ENCODE data around the gene MPP3.
"Not testable (repeated sequence)": the region's sequence is repeated elsewhere in the genome, so short reads cannot be mapped to it uniquely, and the experiment has no call there.

Gene MPP3

GRCh38 chr17:43842091-43842974, 9.4 kb upstream of the MPP3 start:
- DNase-seq; in situ Hi-C loops (cut with HindIII; ENCODE audit: low pct_ligation_motif_present, low pct_unique_long_range_greater_than_20kb, low sequenced_read_pairs): not testable (repeated sequence)

- in situ Hi-C loops (cut with HindIII; ENCODE audit: low pct_ligation_motif_present, low pct_unique_long_range_greater_than_20kb, low sequenced_read_pairs): no loop called here
- no peak for DNase-seq
These were observed 8.3 kb upstream of the MPP3 start for GRCh38 chr17:43841282-43841681.

GRCh38 chr17:43840814-43841213, 7.9 kb upstream of the MPP3 start:
- in situ Hi-C loops (cut with HindIII; ENCODE audit: low pct_ligation_motif_present, low pct_unique_long_range_greater_than_20kb, low sequenced_read_pairs): no loop called here
- DNase-seq: peak; percentile 24

- peak; percentile 24 for DNase-seq
- in situ Hi-C loops (cut with HindIII; ENCODE audit: low pct_ligation_motif_present, low pct_unique_long_range_greater_than_20kb, low sequenced_read_pairs): no loop called here
These were observed 6.7 kb upstream of the MPP3 start for GRCh38 chr17:43839670-43840108.

- in situ Hi-C loops (cut with HindIII; ENCODE audit: low pct_ligation_motif_present, low pct_unique_long_range_greater_than_20kb, low sequenced_read_pairs): no loop called here
These were observed 1.2 kb upstream of the MPP3 start for GRCh38 chr17:43834106-43834505.

GRCh38 chr17:43832168-43832975, 574 bp downstream of the MPP3 start:
- peak; percentile 84 for DNase-seq
- in situ Hi-C loops (cut with HindIII; ENCODE audit: low pct_ligation_motif_present, low pct_unique_long_range_greater_than_20kb, low sequenced_read_pairs): no loop called here

More at GRCh38 chr17:43834106-43834505, 1.2 kb upstream of the MPP3 start:
- DNase-seq: no peak

GRCh38 chr17:43831633-43832032, 1.3 kb downstream of the MPP3 start:
- no peak for DNase-seq
- in situ Hi-C loops (cut with HindIII; ENCODE audit: low pct_ligation_motif_present, low pct_unique_long_range_greater_than_20kb, low sequenced_read_pairs): no loop called here

- DNase-seq: no peak
- in situ Hi-C loops (cut with HindIII; ENCODE audit: low pct_ligation_motif_present, low pct_unique_long_range_greater_than_20kb, low sequenced_read_pairs): no loop called here
These were observed 2.3 kb downstream of the MPP3 start for GRCh38 chr17:43830510-43831140.

GRCh38 chr17:43829738-43830137, 3.2 kb downstream of the MPP3 start:
- no peak for DNase-seq
- in situ Hi-C loops (cut with HindIII; ENCODE audit: low pct_ligation_motif_present, low pct_unique_long_range_greater_than_20kb, low sequenced_read_pairs): no loop called here

GRCh38 chr17:43827596-43827995, 5.3 kb downstream of the MPP3 start:
- no peak for DNase-seq
- in situ Hi-C loops (cut with HindIII; ENCODE audit: low pct_ligation_motif_present, low pct_unique_long_range_greater_than_20kb, low sequenced_read_pairs): no loop called here

GRCh38 chr17:43826206-43826605, 6.7 kb downstream of the MPP3 start:
- DNase-seq: no peak
- in situ Hi-C loops (cut with HindIII; ENCODE audit: low pct_ligation_motif_present, low pct_unique_long_range_greater_than_20kb, low sequenced_read_pairs): no loop called here

- in situ Hi-C loops (cut with HindIII; ENCODE audit: low pct_ligation_motif_present, low pct_unique_long_range_greater_than_20kb, low sequenced_read_pairs): no loop called here
- no peak for DNase-seq
These were observed 7.4 kb downstream of the MPP3 start for GRCh38 chr17:43825567-43825966.

- DNase-seq: no peak
- in situ Hi-C loops (cut with HindIII; ENCODE audit: low pct_ligation_motif_present, low pct_unique_long_range_greater_than_20kb, low sequenced_read_pairs): no loop called here
These were observed 9.4 kb downstream of the MPP3 start for GRCh38 chr17:43823350-43824084.

GRCh38 chr17:43822570-43823190, 10.3 kb downstream of the MPP3 start:
- in situ Hi-C loops (cut with HindIII; ENCODE audit: low pct_ligation_motif_present, low pct_unique_long_range_greater_than_20kb, low sequenced_read_pairs): no loop called here
- no peak for DNase-seq

- no peak for DNase-seq
- in situ Hi-C loops (cut with HindIII; ENCODE audit: low pct_ligation_motif_present, low pct_unique_long_range_greater_than_20kb, low sequenced_read_pairs): no loop called here
These were observed 12.2 kb downstream of the MPP3 start for GRCh38 chr17:43820759-43821158.

- in situ Hi-C loops (cut with HindIII; ENCODE audit: low pct_ligation_motif_present, low pct_unique_long_range_greater_than_20kb, low sequenced_read_pairs): no loop called here
- DNase-seq: no peak
These were observed 14.0 kb downstream of the MPP3 start for GRCh38 chr17:43818966-43819365.

GRCh38 chr17:43817826-43818225, 15.1 kb downstream of the MPP3 start:
- in situ Hi-C loops (cut with HindIII; ENCODE audit: low pct_ligation_motif_present, low pct_unique_long_range_greater_than_20kb, low sequenced_read_pairs): no loop called here
- DNase-seq: no peak
